ENCODE data around the gene CTNNA3.

DNA sequence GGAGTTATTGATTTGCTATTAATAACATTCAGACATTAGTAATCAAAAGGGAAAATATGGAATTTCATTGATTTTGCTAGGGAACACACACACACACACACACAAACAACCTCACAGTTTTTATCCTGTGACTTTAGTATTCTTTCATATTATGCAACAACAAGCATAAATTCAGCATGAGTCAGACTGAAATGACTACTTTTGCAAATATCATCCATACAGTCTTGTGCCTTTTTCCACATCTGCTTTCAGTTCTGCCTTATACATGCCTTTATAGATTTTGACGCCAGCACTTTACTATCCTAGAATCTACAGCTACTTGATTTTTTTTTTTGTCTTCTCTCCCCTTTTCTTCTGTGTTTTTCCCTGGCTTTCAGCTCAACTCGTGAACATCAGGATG is 1745.9 kb downstream of the CTNNA3 start:
- TF ChIP-seq, protein P1, sequence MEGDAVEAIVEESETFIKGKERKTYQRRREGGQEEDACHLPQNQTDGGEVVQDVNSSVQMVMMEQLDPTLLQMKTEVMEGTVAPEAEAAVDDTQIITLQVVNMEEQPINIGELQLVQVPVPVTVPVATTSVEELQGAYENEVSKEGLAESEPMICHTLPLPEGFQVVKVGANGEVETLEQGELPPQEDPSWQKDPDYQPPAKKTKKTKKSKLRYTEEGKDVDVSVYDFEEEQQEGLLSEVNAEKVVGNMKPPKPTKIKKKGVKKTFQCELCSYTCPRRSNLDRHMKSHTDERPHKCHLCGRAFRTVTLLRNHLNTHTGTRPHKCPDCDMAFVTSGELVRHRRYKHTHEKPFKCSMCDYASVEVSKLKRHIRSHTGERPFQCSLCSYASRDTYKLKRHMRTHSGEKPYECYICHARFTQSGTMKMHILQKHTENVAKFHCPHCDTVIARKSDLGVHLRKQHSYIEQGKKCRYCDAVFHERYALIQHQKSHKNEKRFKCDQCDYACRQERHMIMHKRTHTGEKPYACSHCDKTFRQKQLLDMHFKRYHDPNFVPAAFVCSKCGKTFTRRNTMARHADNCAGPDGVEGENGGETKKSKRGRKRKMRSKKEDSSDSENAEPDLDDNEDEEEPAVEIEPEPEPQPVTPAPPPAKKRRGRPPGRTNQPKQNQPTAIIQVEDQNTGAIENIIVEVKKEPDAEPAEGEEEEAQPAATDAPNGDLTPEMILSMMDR (IDR thresholded peaks at IDR 0.05) = no peak
- no peak for TF ChIP-seq POLR2AphosphoS5 (IDR thresholded peaks at IDR 0.05)
